Common myeloid progenitor, CD34-positive (primary cell): Measurements from ENCODE around the gene TNFAIP1.

Source experiments
- CTCF ChIA-PET: fragments of 350-600 bp; sonication (Branson Sonifier 250); formaldehyde crosslinking; loops from one replicate; lab custom pipeline; 2021; ENCODE audit warnings: antibody characterized with exemption; lab: Charles Lee
- POLR2A ChIA-PET: fragments of 350-600 bp; sonication (Branson Sonifier 250); formaldehyde crosslinking; loops from one replicate; lab custom pipeline; 2021; ENCODE audit warnings: antibody characterized with exemption; lab: Charles Lee
- DNase-seq, 3 donors: peaks; one replicate each; pipeline versions ENCODE4 v3.0.0 to v3.0.0-alpha.2; 2013
- H3K27ac ChIP-seq, 2 experiments: 1 replicate in 1 of 2; 2 replicates in 1 of 2; pipeline ENCODE4 v1.7.0; 2013; ENCODE audit warnings: inconsistent platforms in 2 of 2, low read length in 2 of 2, mild to moderate bottlenecking in 2 of 2, low read depth in 1 of 2, moderate library complexity in 1 of 2; ENCODE audit not compliant: severe bottlenecking in 2 of 2, insufficient read depth in 1 of 2, poor library complexity in 1 of 2
- H3K27me3 ChIP-seq, 5 experiments: replicated peaks in 2 of 5; 1 replicate in 3 of 5; 2 replicates in 2 of 5; pipeline versions ENCODE4 v1.6.1 to v1.7.0; 2013; ENCODE audit warnings: low read length in 4 of 5, mild to moderate bottlenecking in 2 of 5, moderate library complexity in 2 of 5, inconsistent platforms in 1 of 5; ENCODE audit not compliant: insufficient read depth in 5 of 5, control insufficient read depth in 4 of 5
- H3K36me3 ChIP-seq, 4 experiments: 1 replicate in 2 of 4; 2 replicates in 2 of 4; pipeline versions ENCODE4 v1.6.1 to v1.7.0; 2013; ENCODE audit warnings: low read length in 3 of 4, control low read depth in 1 of 4, mild to moderate bottlenecking in 1 of 4; ENCODE audit not compliant: control insufficient read depth in 4 of 4, insufficient read depth in 4 of 4
- H3K4me1 ChIP-seq, 4 experiments: 1 replicate in 3 of 4; 2 replicates in 1 of 4; pipeline versions ENCODE4 v1.6.1 to v1.7.1; 2013; ENCODE audit warnings: low read length in 3 of 4, mild to moderate bottlenecking in 3 of 4, control low read depth in 1 of 4, inconsistent platforms in 1 of 4, moderate library complexity in 1 of 4; ENCODE audit not compliant: control insufficient read depth in 4 of 4, insufficient read depth in 4 of 4; ENCODE audit errors: control extremely low read depth in 1 of 4
- H3K4me3 ChIP-seq, 7 experiments: 1 replicate in 4 of 7; 2 replicates in 3 of 7; pipeline versions ENCODE4 v1.5.1 to v1.7.0; 2013; ENCODE audit warnings: mild to moderate bottlenecking in 7 of 7, low read length in 6 of 7, moderate library complexity in 6 of 7, inconsistent platforms in 2 of 7, low read depth in 2 of 7, control low read depth in 1 of 7; ENCODE audit not compliant: insufficient read depth in 4 of 7, control insufficient read depth in 1 of 7; ENCODE audit errors: extremely low read depth in 1 of 7
- H3K9me3 ChIP-seq, 5 experiments: 1 replicate in 4 of 5; 2 replicates in 1 of 5; pipeline versions ENCODE4 v1.6.1 to v1.7.1; 2013; ENCODE audit warnings: low read length in 4 of 5, mild to moderate bottlenecking in 2 of 5, inconsistent platforms in 1 of 5, low read depth in 1 of 5, moderate library complexity in 1 of 5; ENCODE audit not compliant: control insufficient read depth in 4 of 5, insufficient read depth in 2 of 5; ENCODE audit errors: control extremely low read depth in 1 of 5
- WGBS: methylation state at CpG from one replicate; pipeline ENCODE4 v1.1.5; 2013; ENCODE audit not compliant: insufficient coverage; 5-methylcytosine and 5-hydroxymethylcytosine counted together

The TNFAIP1 gene

GRCh38 chr17:28366605-28367004, 31.0 kb downstream of the TNFAIP1 start:
- CTCF ChIA-PET = interaction anchor here (5.1 kb wide), 1 partner anchor 8 kb away, joined by 27 read pairs; the partner anchor contains the start of gene POLDIP2

GRCh38 chr17:28367641-28368305, 32.2 kb downstream of the TNFAIP1 start:
- WGBS = 98% methylated on average over 20 of the region's 21 CpGs
- H3K36me3 ChIP-seq = peaks cover 0 to 22% (median 10%) of the 10 kb centered on the region in 4 experiments
- ChIA-PET POLR2A (no interaction called here), CTCF (interaction anchor here (0.8 to 5.1 kb wide), 2 partner anchors 9 to 337 kb away, joined by 3 to 27 read pairs; partner anchors contain the start of gene POLDIP2)
- H3K4me3 ChIP-seq = no peak overlapping the region
- no peaks in the 10 kb centered on the region for H3K9me3 ChIP-seq
- no peak for DNase-seq
- peaks cover 0 to 7% (median 0%) of the 10 kb centered on the region in 5 experiments for H3K27me3 ChIP-seq
- peaks cover 0 to 16% (median 10%) of the 10 kb centered on the region in 4 experiments for H3K4me1 ChIP-seq
- no peak overlapping the region for H3K27ac ChIP-seq

More at GRCh38 chr17:28366605-28367004, 31.0 kb downstream of the TNFAIP1 start:
- no peak overlapping the region for H3K4me3 ChIP-seq
- POLR2A ChIA-PET = no interaction called here
- H3K27me3 ChIP-seq = no peaks in the 10 kb centered on the region
- WGBS = no CpG with 5 or more reads among the region's 1 CpG
- peaks cover 0 to 4% (median 1%) of the 10 kb centered on the region in 4 experiments for H3K4me1 ChIP-seq
- no peak overlapping the region for H3K27ac ChIP-seq
- DNase-seq = no peak
- no peaks in the 10 kb centered on the region for H3K9me3 ChIP-seq
- H3K36me3 ChIP-seq = peaks cover under 1 to 32% (median 17%) of the 10 kb centered on the region in 4 experiments

- Histone ChIP-seq H3K27me3 (peaks cover 0 to 13% (median 0%) of the 10 kb centered on the region in 5 experiments), H3K4me3 (no peak overlapping the region), H3K9me3 (no peaks in the 10 kb centered on the region), H3K27ac (no peak overlapping the region), H3K36me3 (peaks cover 0 to 16% (median 6%) of the 10 kb centered on the region in 4 experiments), H3K4me1 (peaks cover 0 to 21% (median 12%) of the 10 kb centered on the region in 4 experiments)
- ChIA-PET CTCF (interaction anchor here (0.8 to 5.1 kb wide), 2 partner anchors 10 to 338 kb away, joined by 3 to 27 read pairs; partner anchors contain the start of gene POLDIP2), POLR2A (no interaction called here)
- 93% methylated on average over 5 of the region's 5 CpGs for WGBS
- no peak for DNase-seq
These were observed 32.8 kb downstream of the TNFAIP1 start for GRCh38 chr17:28368306-28368831.

- peaks cover 0 to 9% (median 0%) of the 10 kb centered on the region in 4 experiments for H3K36me3 ChIP-seq
- POLR2A ChIA-PET = no interaction called here
- CTCF ChIA-PET = interaction anchor here (5.1 kb wide), 1 partner anchor 11 kb away, joined by 27 read pairs; the partner anchor contains the start of gene POLDIP2
These were observed 33.5 kb downstream of the TNFAIP1 start for GRCh38 chr17:28368915-28369683.

GRCh38 chr17:28369684-28370034, 34.1 kb downstream of the TNFAIP1 start:
- Histone ChIP-seq H3K27me3 (peaks cover 0 to 14% (median 0%) of the 10 kb centered on the region in 5 experiments), H3K36me3 (peaks cover 0 to 3% (median 0%) of the 10 kb centered on the region in 4 experiments), H3K4me3 (no peak overlapping the region), H3K9me3 (no peaks in the 10 kb centered on the region), H3K27ac (no peak overlapping the region), H3K4me1 (peaks cover 0 to 22% (median 12%) of the 10 kb centered on the region in 4 experiments)
- ChIA-PET CTCF (interaction anchor here (1.2 to 5.1 kb wide), 2 partner anchors 8 to 11 kb away, joined by 4 to 27 read pairs; partner anchors contain the start of gene POLDIP2), POLR2A (no interaction called here)
- 92% methylated on average over 10 of the region's 10 CpGs for WGBS
- no peak for DNase-seq

More at GRCh38 chr17:28368915-28369683, 33.5 kb downstream of the TNFAIP1 start:
- no peak for DNase-seq
- WGBS = 95% methylated on average over 21 of the region's 23 CpGs
- Histone ChIP-seq H3K9me3 (no peaks in the 10 kb centered on the region), H3K27ac (no peak overlapping the region), H3K27me3 (peaks cover 0 to 14% (median 0%) of the 10 kb centered on the region in 5 experiments), H3K4me1 (peaks cover 0 to 22% (median 12%) of the 10 kb centered on the region in 4 experiments), H3K4me3 (no peak overlapping the region)

GRCh38 chr17:28370035-28370743, 34.6 kb downstream of the TNFAIP1 start, which contains the start of gene VTN:
VTN (minus strand) TSS chr17:28370307; CDS start chr17:28370203, 104 bp downstream.
- H3K27me3 ChIP-seq = peaks cover 0 to 14% (median 0%) of the 10 kb centered on the region in 5 experiments
- peaks cover 0 to 22% (median 12%) of the 10 kb centered on the region in 4 experiments for H3K4me1 ChIP-seq
- ChIA-PET CTCF (interaction anchor here (0.9 to 5.1 kb wide), 5 partner anchors 8 to 44 kb away, joined by 3 to 27 read pairs (median 3); partner anchors contain the start of gene POLDIP2), POLR2A (no interaction called here)
- peak within 1 kb of the TSS in 5 of 7 experiments; percentile 4 to 83 (median 76) for H3K4me3 ChIP-seq
- no peak within 1 kb of the TSS for H3K27ac ChIP-seq
- DNase-seq = peak in 2 of 3 donors; percentile 15
- no peaks in the 10 kb centered on the region for H3K9me3 ChIP-seq
- 56% methylated on average over 6 of the region's 8 CpGs for WGBS
- no peaks in the 10 kb centered on the region for H3K36me3 ChIP-seq
